ENCODE data around the gene C5orf47. TPM values are rescaled to one million over a fixed set of nuclear protein-coding genes. Genes with fewer than 3 reads are reported as not detected.
A peak's percentile ranks its signal among the peaks of the same experiment; 100 is the strongest.

C5orf47 gene
- 1 to 10 TPM in 1 of 2 donors, not detected in 1; 8.7 TPM for total RNA-seq

- no peak within 1 kb of the TSS for H3K27ac ChIP-seq
- intact Hi-C loops (cut with DNase I) = no loop called here
- no peaks in the 10 kb centered on the region for H3K27me3 ChIP-seq (replicated peaks; ENCODE audit: insufficient read depth)
- no peak within 1 kb of the TSS for H3K4me3 ChIP-seq
- no peaks in the 10 kb centered on the region for H3K4me1 ChIP-seq (replicated peaks)
- H3K36me3 ChIP-seq = no peaks in the 10 kb centered on the region
- H3K9me3 ChIP-seq = no peaks in the 10 kb centered on the region
- DNase-seq (ENCODE audit: low spot score) = no peak
- no peak for TF ChIP-seq CTCF (IDR thresholded peaks at IDR 0.05)
- TF ChIP-seq POLR2A (IDR thresholded peaks at IDR 0.05) = no peak
- no peak for TF ChIP-seq POLR2AphosphoS5 (IDR thresholded peaks at IDR 0.05)
- WGBS = 95% methylated on average over 50 of the region's 51 CpGs
Measured at GRCh38 chr5:173988554-173989431, at the start of gene C5orf47. TSS of gene C5orf47 (plus strand) at chr5:173989170. CDS start at chr5:173989264, 94 bp downstream.

- Histone ChIP-seq H3K27ac (no peak overlapping the region), H3K27me3 (replicated peaks; ENCODE audit: insufficient read depth) (no peaks in the 10 kb centered on the region), H3K4me3 (no peak overlapping the region), H3K36me3 (peaks cover 0 to 4% of the 10 kb centered on the region in 2 donors), H3K9me3 (no peaks in the 10 kb centered on the region), H3K4me1 (replicated peaks) (peaks cover 8% of the 10 kb centered on the region)
- 81% methylated on average over 2 of the region's 2 CpGs for WGBS
- TF ChIP-seq POLR2A (IDR thresholded peaks at IDR 0.05) = no peak
- TF ChIP-seq POLR2AphosphoS5 (IDR thresholded peaks at IDR 0.05) = no peak
- no peak for TF ChIP-seq CTCF (IDR thresholded peaks at IDR 0.05)
- DNase-seq (ENCODE audit: low spot score) = no peak
- intact Hi-C loops (cut with DNase I) = no loop called here
Measured at GRCh38 chr5:173940269-173940668, 48.7 kb upstream of the C5orf47 start.

GRCh38 chr5:173941102-173941501 is 47.9 kb upstream of the C5orf47 start:
- peaks cover 0 to 4% of the 10 kb centered on the region in 2 donors for H3K36me3 ChIP-seq
- DNase-seq (ENCODE audit: low spot score) = no peak
- peak overlapping the region in 1 of 2 donors; percentile 58 for H3K27ac ChIP-seq
- WGBS = 83% methylated on average over 2 of the region's 2 CpGs
- no peaks in the 10 kb centered on the region for H3K27me3 ChIP-seq (replicated peaks; ENCODE audit: insufficient read depth)
- H3K4me3 ChIP-seq = no peak overlapping the region
- H3K9me3 ChIP-seq = no peaks in the 10 kb centered on the region
- intact Hi-C loops (cut with DNase I) = no loop called here
- H3K4me1 ChIP-seq (replicated peaks) = peaks cover 8% of the 10 kb centered on the region
- TF ChIP-seq CTCF (IDR thresholded peaks at IDR 0.05) (no peak), POLR2A (IDR thresholded peaks at IDR 0.05) (no peak), POLR2AphosphoS5 (IDR thresholded peaks at IDR 0.05) (no peak)

- no peaks in the 10 kb centered on the region for H3K27me3 ChIP-seq (replicated peaks; ENCODE audit: insufficient read depth)
- DNase-seq (ENCODE audit: low spot score) = peak; percentile 38
- H3K36me3 ChIP-seq = peaks cover 0 to 4% of the 10 kb centered on the region in 2 donors
- H3K9me3 ChIP-seq = no peaks in the 10 kb centered on the region
- no peak overlapping the region for H3K4me3 ChIP-seq
- H3K4me1 ChIP-seq (replicated peaks) = peaks cover 8% of the 10 kb centered on the region
- peak; percentile 54 for TF ChIP-seq POLR2AphosphoS5 (IDR thresholded peaks at IDR 0.05)
- no peak for TF ChIP-seq CTCF (IDR thresholded peaks at IDR 0.05)
- intact Hi-C loops (cut with DNase I) = no loop called here
- peak overlapping the region; percentile 9 to 58 for H3K27ac ChIP-seq
- 56% methylated on average over 9 of the region's 9 CpGs for WGBS
Measured at GRCh38 chr5:173941758-173942401, 47.1 kb upstream of the C5orf47 start.

Measured in prostate gland (tissue), 2 donors.